Kidney (tissue), 14 donors: ENCODE data around the gene PCNT. TPM values are rescaled to one million over a fixed set of nuclear protein-coding genes. Genes with fewer than 3 reads are reported as not detected.

Source experiments
- DNase-seq, 5 donors: peaks; one replicate each; pipeline ENCODE4 v3.0.0-alpha.2; 2013 to 2020
- FAIRE-seq: peaks from 2 replicates; lab custom pipeline; 2012; peaks lifted over from hg19 to GRCh38; lab: Jason Lieb, UNC
- H3K27ac ChIP-seq, 2 donors: one replicate each; pipeline ENCODE4 v1.7.0; 2013; ENCODE audit warnings: low read depth in 2 of 2, low read length in 2 of 2, inconsistent platforms in 1 of 2
- H3K27me3 ChIP-seq: one replicate; pipeline ENCODE4 v1.7.1; 2013; ENCODE audit warnings: low read length, inconsistent platforms; ENCODE audit not compliant: control insufficient read depth, insufficient read depth
- H3K36me3 ChIP-seq, 3 donors: one replicate each; pipeline versions ENCODE4 v1.7.0 to v1.7.1; 2013; ENCODE audit warnings: low read length in 3 of 3, control low read depth in 1 of 3, inconsistent platforms in 1 of 3; ENCODE audit not compliant: insufficient read depth in 3 of 3, control insufficient read depth in 2 of 3
- H3K4me1 ChIP-seq, 3 donors: one replicate each; pipeline versions ENCODE4 v1.7.0 to v1.7.1; 2013; ENCODE audit warnings: low read length in 3 of 3, inconsistent platforms in 1 of 3, low read depth in 1 of 3; ENCODE audit not compliant: control insufficient read depth in 2 of 3, insufficient read depth in 2 of 3
- H3K4me3 ChIP-seq, 3 donors: one replicate each; pipeline versions ENCODE4 v1.7.0 to v1.8.1; 2013; ENCODE audit warnings: low read length in 3 of 3, control low read depth in 1 of 3, inconsistent platforms in 1 of 3
- H3K9ac ChIP-seq, 3 donors: one replicate each; pipeline versions ENCODE4 v1.7.0 to v1.7.1; 2013; ENCODE audit warnings: low read length in 3 of 3, control low read depth in 1 of 3, inconsistent platforms in 1 of 3
- H3K9me3 ChIP-seq, 3 donors: one replicate each; pipeline versions ENCODE4 v1.7.0 to v1.7.1; 2013; ENCODE audit warnings: low read length in 3 of 3, control low read depth in 1 of 3, inconsistent platforms in 1 of 3; ENCODE audit not compliant: control insufficient read depth in 2 of 3, insufficient read depth in 1 of 3
- CTCF ChIP-seq: IDR thresholded peaks from 3 replicates; pipeline ENCODE4 v1.5.1; 2012; ENCODE audit warnings: mild to moderate bottlenecking, moderate library complexity, borderline replicate concordance; ENCODE audit not compliant: insufficient read depth; ENCODE audit errors: extremely low read depth
- intact Hi-C: fragments of 100-400 bp; cut with DNase I; formaldehyde crosslinking; loops from one replicate; pipeline ENCODE4 v1.11.1; 2022
- polyA plus RNA-seq: library from polyadenylated mRNA; stranded (reverse); fragments of 350-450 nt; fragmentation: Illumina TruSeq; extraction: RNeasy Lipid Tissue Mini Kit (QIAGEN cat#74804); gene quantifications from one replicate; pipeline ENCODE4 v1.2.3, GENCODE V29; 2014; ENCODE audit warnings: low read depth, low replicate concordance; ENCODE audit not compliant: insufficient read depth
- total RNA-seq: library from RNA; stranded (reverse); fragmentation: NEBNext Ultra II Directional; extraction: Animal tissue kit (Norgen Biotek cat#: 25700); gene quantifications from one replicate; pipeline ENCODE4 v1.2.1, GENCODE V29; 2021
- donor health status: control.
- donor health status: control.
- donor health status: control.
- donor health status: control.
- donor health status: control.
- donor health status: DM: yes; HTN: yes; CAD: no.
- donor health status: Normal renal cell carcinoma (clear cell type).

The PCNT gene
- total and polyA plus RNA-seq, 2 donors from 2014 or later: 4.2 to 26.1 TPM

DNA sequence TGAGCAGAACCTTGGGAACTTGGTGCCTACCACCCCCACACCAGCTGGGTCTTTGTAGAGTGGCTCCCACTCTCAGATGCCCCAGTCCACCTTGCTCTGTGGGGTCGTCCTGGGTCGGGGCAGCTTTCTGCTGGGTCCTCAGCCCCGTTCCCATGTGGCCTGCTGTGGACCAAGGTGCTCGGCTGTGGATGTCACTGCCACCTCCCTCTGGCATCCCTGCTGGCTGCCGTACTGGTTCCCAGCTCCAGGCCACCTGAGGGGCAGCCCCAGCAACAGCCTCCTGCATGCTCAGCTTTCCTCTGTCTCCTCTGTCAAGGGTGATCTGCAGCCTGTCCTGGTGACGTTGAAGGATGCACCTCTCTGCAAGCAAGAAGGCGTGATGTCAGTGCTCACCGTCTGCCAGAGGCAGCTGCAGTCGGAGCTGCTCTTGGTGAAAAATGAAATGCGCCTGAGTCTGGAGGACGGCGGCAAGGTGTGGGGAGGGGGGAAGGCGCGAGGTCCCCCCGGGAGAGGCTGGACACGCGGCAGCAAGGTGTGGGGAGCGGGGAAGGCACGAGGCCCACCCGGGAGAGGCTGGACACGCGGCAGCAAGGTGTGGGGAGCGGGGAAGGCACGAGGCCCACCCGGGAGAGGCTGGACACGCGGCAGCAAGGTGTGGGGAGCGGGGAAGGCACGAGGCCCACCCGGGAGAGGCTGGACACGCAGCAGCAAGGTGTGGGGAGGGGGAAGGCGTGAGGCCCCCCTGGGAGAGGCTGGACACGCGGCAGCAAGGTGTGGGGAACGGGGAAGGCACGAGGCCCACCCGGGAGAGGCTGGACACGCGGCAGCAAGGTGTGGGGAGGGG, 88.8 kb downstream of the PCNT start:
- no peak overlapping the region for H3K9ac ChIP-seq
- H3K27ac ChIP-seq: no peak overlapping the region
- TF ChIP-seq CTCF: no peak
- FAIRE-seq: no peak
- H3K9me3 ChIP-seq: no peaks in the 10 kb centered on the region
- peak in 1 of 5 donors; percentile 43 for DNase-seq
- peaks cover 0 to 17% (median 3%) of the 10 kb centered on the region in 3 donors for H3K36me3 ChIP-seq
- intact Hi-C loops: no loop called here
- H3K27me3 ChIP-seq: no peaks in the 10 kb centered on the region
- no peak overlapping the region for H3K4me3 ChIP-seq
- H3K4me1 ChIP-seq: no peaks in the 10 kb centered on the region

DNA sequence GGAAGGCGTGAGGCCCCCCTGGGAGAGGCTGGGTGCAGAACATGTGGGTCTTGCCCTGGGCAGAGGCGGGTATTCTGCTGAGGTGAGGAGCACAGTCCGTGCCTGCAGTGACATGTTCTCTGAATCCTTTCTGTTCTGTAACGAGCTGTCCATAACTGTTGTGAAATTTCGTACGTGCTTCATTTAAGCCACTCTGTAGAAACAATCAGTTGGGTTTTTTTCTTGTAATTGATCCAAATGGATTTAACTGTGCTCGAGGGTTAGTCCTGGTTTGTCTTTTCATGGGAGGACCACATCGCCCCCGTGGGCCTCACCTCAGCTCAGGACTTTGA, 89.4 kb downstream of the PCNT start:
- H3K27ac ChIP-seq: no peak overlapping the region
- H3K4me1 ChIP-seq: no peaks in the 10 kb centered on the region
- no peaks in the 10 kb centered on the region for H3K9me3 ChIP-seq
- no peak overlapping the region for H3K9ac ChIP-seq
- peaks cover 0 to 20% (median 5%) of the 10 kb centered on the region in 3 donors for H3K36me3 ChIP-seq
- intact Hi-C loops: no loop called here
- no peak for TF ChIP-seq CTCF
- DNase-seq (peak in 1 of 5 donors; percentile 15), FAIRE-seq (no peak)
- H3K4me3 ChIP-seq: no peak overlapping the region
- H3K27me3 ChIP-seq: no peaks in the 10 kb centered on the region

DNA sequence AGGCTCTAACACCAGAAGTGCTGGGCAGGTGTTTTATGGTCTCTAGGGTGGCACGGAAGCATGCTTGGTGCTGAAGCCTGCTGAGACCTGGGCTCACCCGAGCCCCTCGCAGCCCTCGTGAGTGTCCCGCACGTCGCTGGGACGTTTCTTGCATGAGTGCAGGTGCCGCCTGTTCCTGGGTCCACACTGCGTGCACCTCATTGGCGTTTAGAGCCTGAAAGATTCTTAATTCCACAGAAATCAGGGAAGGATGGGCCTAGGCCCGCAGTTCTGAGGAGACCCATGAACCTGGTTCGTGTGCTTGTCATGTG, 91.0 kb downstream of the PCNT start:
- intact Hi-C loops: no loop called here
- FAIRE-seq (no peak), DNase-seq (peak in 1 of 5 donors; percentile 23)
- TF ChIP-seq CTCF: no peak
- H3K9me3 ChIP-seq: no peaks in the 10 kb centered on the region
- H3K36me3 ChIP-seq: peaks cover 0 to 20% (median 7%) of the 10 kb centered on the region in 3 donors
- H3K27me3 ChIP-seq: no peaks in the 10 kb centered on the region
- H3K4me3 ChIP-seq: no peak overlapping the region
- H3K9ac ChIP-seq: no peak overlapping the region
- H3K4me1 ChIP-seq: no peaks in the 10 kb centered on the region
- H3K27ac ChIP-seq: no peak overlapping the region
